Natural killer cell treated with Interleukin-12 subunit alpha and Interleukin-12 subunit beta and Interleukin-15 and Interleukin-18, amount 100 ng/mL, for 72 hours (primary cell): ENCODE measurements around the gene PLA2G4A. TPM values are rescaled to one million over a fixed set of nuclear protein-coding genes. Genes with fewer than 3 reads are reported as not detected.
A peak's percentile ranks its signal among the peaks of the same experiment; 100 is the strongest.

Source experiments
- ATAC-seq, 2 donors: fragments of 150-1000 bp; cut with Tn5 transposase in 1 of 2; sonication (Bioruptor Pico), chemical (Tn5 transposase) in 1 of 2; 2 replicates each; pipeline ENCODE4 v1.10.0; 2021
- DNase-seq: peaks from one replicate; pipeline ENCODE4 v3.0.0; 2022; ENCODE audit warnings: low spot score
- H3K27ac Mint-ChIP-seq, 2 donors: 1 replicate in 1 of 2; 2 replicates in 1 of 2; pipeline ENCODE4 v1.8.0; 2022; ENCODE audit warnings: mixed read lengths in 2 of 2, mild to moderate bottlenecking in 1 of 2, moderate library complexity in 1 of 2
- H3K27me3 Mint-ChIP-seq, 2 donors: 1 replicate in 1 of 2; 2 replicates in 1 of 2; pipeline ENCODE4 v1.8.0; 2022; ENCODE audit warnings: mixed read lengths in 2 of 2
- H3K36me3 Mint-ChIP-seq: one replicate; pipeline ENCODE4 v1.8.0; 2022; ENCODE audit warnings: mixed read lengths
- H3K4me1 Mint-ChIP-seq, 2 donors: 1 replicate in 1 of 2; 2 replicates in 1 of 2; pipeline ENCODE4 v1.8.0; 2022; ENCODE audit warnings: low read depth in 2 of 2, mixed read lengths in 2 of 2, mild to moderate bottlenecking in 1 of 2
- H3K4me3 Mint-ChIP-seq: one replicate; pipeline ENCODE4 v1.8.0; 2022; ENCODE audit warnings: mixed read lengths
- H3K9me3 Mint-ChIP-seq: 2 replicates; pipeline ENCODE4 v1.8.0; 2022; ENCODE audit warnings: mixed read lengths
- total RNA-seq, 2 donors: library from RNA; stranded (reverse); gene quantifications; one replicate each; pipeline ENCODE4 v1.2.3, GENCODE V29; 2022

PLA2G4A gene
- total RNA-seq, 2 donors from 2014 or later, result 0.45 to 1.2 TPM

GRCh38 chr1:186842547-186842946 lies 13.8 kb downstream of the PLA2G4A start:
- Mint-ChIP-seq H3K4me3 (no peak overlapping the region), H3K4me1 (peaks cover 0 to 4% of the 10 kb centered on the region in 2 donors), H3K9me3 (no peaks in the 10 kb centered on the region), H3K27ac (no peak overlapping the region), H3K27me3 (no peaks in the 10 kb centered on the region), H3K36me3 (no peaks in the 10 kb centered on the region)
- ATAC-seq (no peak), DNase-seq (no peak)

- Mint-ChIP-seq H3K9me3 (no peaks in the 10 kb centered on the region), H3K27me3 (no peaks in the 10 kb centered on the region), H3K4me1 (peaks cover 0 to 4% of the 10 kb centered on the region in 2 donors), H3K4me3 (no peak overlapping the region), H3K36me3 (no peaks in the 10 kb centered on the region), H3K27ac (no peak overlapping the region)
- DNase-seq (no peak), ATAC-seq (no peak)
Observed at GRCh38 chr1:186843226-186843625, 14.5 kb downstream of the PLA2G4A start.

- Mint-ChIP-seq H3K36me3 (no peaks in the 10 kb centered on the region), H3K27ac (no peak overlapping the region), H3K4me1 (no peaks in the 10 kb centered on the region), H3K4me3 (no peak overlapping the region), H3K9me3 (peaks cover 4% of the 10 kb centered on the region), H3K27me3 (no peaks in the 10 kb centered on the region)
- no peak for ATAC-seq
- DNase-seq, result no peak
Observed at GRCh38 chr1:186843931-186844330, 15.2 kb downstream of the PLA2G4A start.

GRCh38 chr1:186845576-186846210 lies 16.9 kb downstream of the PLA2G4A start:
- Mint-ChIP-seq H3K4me3 (no peak overlapping the region), H3K27ac (no peak overlapping the region), H3K36me3 (no peaks in the 10 kb centered on the region), H3K4me1 (peaks cover 0 to 5% of the 10 kb centered on the region in 2 donors), H3K27me3 (no peaks in the 10 kb centered on the region), H3K9me3 (peaks cover 7% of the 10 kb centered on the region)
- DNase-seq (no peak), ATAC-seq (no peak)

GRCh38 chr1:186848509-186849130 lies 19.9 kb downstream of the PLA2G4A start:
- H3K36me3 Mint-ChIP-seq, result no peaks in the 10 kb centered on the region
- H3K9me3 Mint-ChIP-seq, result peaks cover 7% of the 10 kb centered on the region
- H3K4me1 Mint-ChIP-seq, result peaks cover 0 to 5% of the 10 kb centered on the region in 2 donors
- no peak for DNase-seq
- no peak overlapping the region for H3K27ac Mint-ChIP-seq
- H3K27me3 Mint-ChIP-seq, result no peaks in the 10 kb centered on the region
- peak overlapping the region; percentile 3 for H3K4me3 Mint-ChIP-seq
- no peak for ATAC-seq

GRCh38 chr1:186849271-186849671 lies 20.5 kb downstream of the PLA2G4A start:
- Mint-ChIP-seq H3K4me3 (no peak overlapping the region), H3K9me3 (peaks cover 7% of the 10 kb centered on the region), H3K4me1 (peaks cover 0 to 5% of the 10 kb centered on the region in 2 donors), H3K27ac (no peak overlapping the region), H3K27me3 (no peaks in the 10 kb centered on the region), H3K36me3 (no peaks in the 10 kb centered on the region)
- DNase-seq, result no peak
- no peak for ATAC-seq

- ATAC-seq, result no peak
- DNase-seq, result no peak
- Mint-ChIP-seq H3K27ac (no peak overlapping the region), H3K4me3 (no peak overlapping the region), H3K36me3 (no peaks in the 10 kb centered on the region), H3K27me3 (no peaks in the 10 kb centered on the region), H3K4me1 (peaks cover 0 to 5% of the 10 kb centered on the region in 2 donors), H3K9me3 (peaks cover 7% of the 10 kb centered on the region)
Observed at GRCh38 chr1:186849826-186850225, 21.1 kb downstream of the PLA2G4A start.

GRCh38 chr1:186854102-186854501 lies 25.4 kb downstream of the PLA2G4A start:
- Mint-ChIP-seq H3K9me3 (peaks cover 10% of the 10 kb centered on the region), H3K27me3 (no peaks in the 10 kb centered on the region), H3K36me3 (no peaks in the 10 kb centered on the region)

GRCh38 chr1:186858923-186859322 lies 30.2 kb downstream of the PLA2G4A start:
- no peak overlapping the region for H3K27ac Mint-ChIP-seq
- no peak for DNase-seq
- no peaks in the 10 kb centered on the region for H3K27me3 Mint-ChIP-seq
- no peaks in the 10 kb centered on the region for H3K4me1 Mint-ChIP-seq
- no peak for ATAC-seq
- no peak overlapping the region for H3K4me3 Mint-ChIP-seq
- peaks cover 6% of the 10 kb centered on the region for H3K9me3 Mint-ChIP-seq
- no peaks in the 10 kb centered on the region for H3K36me3 Mint-ChIP-seq

More at GRCh38 chr1:186854102-186854501, 25.4 kb downstream of the PLA2G4A start:
- no peak overlapping the region for H3K27ac Mint-ChIP-seq
- no peak for ATAC-seq
- DNase-seq, result no peak
- no peak overlapping the region for H3K4me3 Mint-ChIP-seq
- H3K4me1 Mint-ChIP-seq, result peaks cover 0 to 5% of the 10 kb centered on the region in 2 donors

- no peaks in the 10 kb centered on the region for H3K4me1 Mint-ChIP-seq
- DNase-seq (no peak), ATAC-seq (no peak)
- H3K4me3 Mint-ChIP-seq, result no peak overlapping the region
- no peaks in the 10 kb centered on the region for H3K27me3 Mint-ChIP-seq
- no peak overlapping the region for H3K27ac Mint-ChIP-seq
- no peaks in the 10 kb centered on the region for H3K36me3 Mint-ChIP-seq
- H3K9me3 Mint-ChIP-seq, result peaks cover 6% of the 10 kb centered on the region
Observed at GRCh38 chr1:186859995-186860394, 31.2 kb downstream of the PLA2G4A start.

GRCh38 chr1:186864296-186864695 lies 35.5 kb downstream of the PLA2G4A start:
- ATAC-seq, result no peak
- Mint-ChIP-seq H3K4me1 (no peaks in the 10 kb centered on the region), H3K9me3 (no peaks in the 10 kb centered on the region), H3K27ac (no peak overlapping the region), H3K27me3 (no peaks in the 10 kb centered on the region), H3K4me3 (no peak overlapping the region), H3K36me3 (no peaks in the 10 kb centered on the region)
- DNase-seq, result no peak

GRCh38 chr1:186865253-186865652 lies 36.5 kb downstream of the PLA2G4A start:
- Mint-ChIP-seq H3K27me3 (no peaks in the 10 kb centered on the region), H3K4me3 (no peak overlapping the region), H3K9me3 (peaks cover 2% of the 10 kb centered on the region), H3K4me1 (no peaks in the 10 kb centered on the region), H3K27ac (no peak overlapping the region), H3K36me3 (no peaks in the 10 kb centered on the region)
- ATAC-seq, result no peak
- DNase-seq, result no peak

GRCh38 chr1:186865857-186866256 lies 37.1 kb downstream of the PLA2G4A start:
- H3K36me3 Mint-ChIP-seq, result no peaks in the 10 kb centered on the region
- no peaks in the 10 kb centered on the region for H3K27me3 Mint-ChIP-seq
- no peaks in the 10 kb centered on the region for H3K4me1 Mint-ChIP-seq
- peaks cover 2% of the 10 kb centered on the region for H3K9me3 Mint-ChIP-seq
- H3K4me3 Mint-ChIP-seq, result no peak overlapping the region
- ATAC-seq (no peak), DNase-seq (no peak)
- H3K27ac Mint-ChIP-seq, result no peak overlapping the region

GRCh38 chr1:186869526-186870228 lies 40.9 kb downstream of the PLA2G4A start:
- H3K27ac Mint-ChIP-seq, result no peak overlapping the region
- H3K9me3 Mint-ChIP-seq, result peaks cover 6% of the 10 kb centered on the region
- no peak for DNase-seq
- ATAC-seq, result no peak
- H3K27me3 Mint-ChIP-seq, result no peaks in the 10 kb centered on the region
- H3K4me3 Mint-ChIP-seq, result no peak overlapping the region
- H3K4me1 Mint-ChIP-seq, result no peaks in the 10 kb centered on the region
- no peaks in the 10 kb centered on the region for H3K36me3 Mint-ChIP-seq
